Astrocyte (in vitro differentiated cells and primary cell): ENCODE results near the gene LMO7.

ENCODE experiments used
- CTCF ChIP-seq: IDR thresholded peaks from 2 replicates; pipeline ENCODE4 v1.5.1; 2011; ENCODE audit warnings: low read depth, mild to moderate bottlenecking, inconsistent platforms, low read length, moderate library complexity; ENCODE audit not compliant: insufficient read depth
- EZH2 ChIP-seq: IDR thresholded peaks from 2 replicates; pipeline ENCODE4 v1.6.1; 2012; ENCODE audit warnings: mild to moderate bottlenecking, low read length, inconsistent platforms; ENCODE audit not compliant: insufficient read depth

GRCh38 chr13:75744127-75744526 lies 108.0 kb downstream of the LMO7 start:
- TF ChIP-seq CTCF (no peak), EZH2 (no peak)
